Lower lobe of right lung (tissue), 2 donors: ENCODE data around the gene FAM98A. TPM values are rescaled to one million over a fixed set of nuclear protein-coding genes. Genes with fewer than 3 reads are reported as not detected.

Experiments used
- ATAC-seq, 2 donors: fragments of 200-7000 bp; cut with Tn5 transposase; one replicate each; pipeline ENCODE4 v1.9.1; 2020 to 2022; ENCODE audit warnings: mild to moderate bottlenecking in 2 of 2, moderate library complexity in 2 of 2
- DNase-seq: peaks from one replicate; pipeline ENCODE4 v3.0.0-alpha.2; 2020
- H3K27ac ChIP-seq: fragments of 200-600 bp; one replicate; pipeline ENCODE4 v1.8.0; 2022
- H3K27me3 ChIP-seq: fragments of 200-600 bp; one replicate; pipeline ENCODE4 v1.8.0; 2022; ENCODE audit warnings: low read depth
- H3K36me3 ChIP-seq: fragments of 200-600 bp; one replicate; pipeline ENCODE4 v1.8.0; 2022; ENCODE audit warnings: mild to moderate bottlenecking
- H3K4me1 ChIP-seq: fragments of 200-600 bp; one replicate; pipeline ENCODE4 v1.8.0; 2022
- H3K4me3 ChIP-seq: fragments of 200-600 bp; one replicate; pipeline ENCODE4 v1.8.0; 2022; ENCODE audit warnings: mild to moderate bottlenecking
- H3K9me3 ChIP-seq: fragments of 200-600 bp; one replicate; pipeline ENCODE4 v1.8.0; 2022
- CTCF ChIP-seq: fragments of 200-600 bp; IDR thresholded peaks from one replicate; pipeline ENCODE4 v1.8.0; 2022; ENCODE audit warnings: antibody characterized with exemption, mild to moderate bottlenecking
- intact Hi-C: fragments of 100-400 bp; cut with DNase I; formaldehyde crosslinking; loops from one replicate; pipeline ENCODE4 v1.11.0; 2022
- total RNA-seq: library from RNA; stranded (reverse); fragmentation: NEBNext Ultra II Directional; extraction: Animal tissue kit (Norgen Biotek cat#: 25700); gene quantifications from one replicate; pipeline ENCODE4 v1.2.1, GENCODE V29; 2021
- donor health status: DM: no; HTN: yes; CAD: no; lungs with severe emphysema.

Gene FAM98A
- total RNA-seq, 1 donor from 2014 or later, result 40.4 TPM

GRCh38 chr2:33633315-33633714 lies 34.2 kb upstream of the FAM98A start:
- no peak for ATAC-seq
- H3K27me3 ChIP-seq, result no peaks in the 10 kb centered on the region
- no peaks in the 10 kb centered on the region for H3K4me1 ChIP-seq

GRCh38 chr2:33632831-33633230 lies 33.7 kb upstream of the FAM98A start:
- TF ChIP-seq CTCF, result no peak
- Histone ChIP-seq H3K9me3 (no peaks in the 10 kb centered on the region), H3K27me3 (no peaks in the 10 kb centered on the region), H3K4me3 (no peak overlapping the region), H3K36me3 (no peaks in the 10 kb centered on the region), H3K27ac (no peak overlapping the region), H3K4me1 (no peaks in the 10 kb centered on the region)
- DNase-seq (no peak), ATAC-seq (no peak)
- intact Hi-C loops, result no loop called here

More at GRCh38 chr2:33633315-33633714, 34.2 kb upstream of the FAM98A start:
- Histone ChIP-seq H3K36me3 (no peaks in the 10 kb centered on the region), H3K27ac (no peak overlapping the region), H3K4me3 (no peak overlapping the region), H3K9me3 (no peaks in the 10 kb centered on the region)
- DNase-seq, result no peak
- intact Hi-C loops, result no loop called here
- TF ChIP-seq CTCF, result no peak

GRCh38 chr2:33628031-33628827 lies 29.1 kb upstream of the FAM98A start:
- no peak for TF ChIP-seq CTCF
- Histone ChIP-seq H3K4me3 (no peak overlapping the region), H3K9me3 (no peaks in the 10 kb centered on the region), H3K27ac (no peak overlapping the region), H3K4me1 (no peaks in the 10 kb centered on the region), H3K27me3 (no peaks in the 10 kb centered on the region), H3K36me3 (no peaks in the 10 kb centered on the region)
- intact Hi-C loops, result no loop called here
- DNase-seq (no peak), ATAC-seq (no peak)

- H3K27me3 ChIP-seq, result no peaks in the 10 kb centered on the region
- H3K4me1 ChIP-seq, result no peaks in the 10 kb centered on the region
- intact Hi-C loops, result no loop called here
- no peak overlapping the region for H3K4me3 ChIP-seq
- no peaks in the 10 kb centered on the region for H3K36me3 ChIP-seq
- no peak for DNase-seq
- no peak overlapping the region for H3K27ac ChIP-seq
- no peak for TF ChIP-seq CTCF
- peaks cover 18% of the 10 kb centered on the region for H3K9me3 ChIP-seq
- no peak for ATAC-seq
These were observed 19.9 kb upstream of the FAM98A start for GRCh38 chr2:33619028-33619427.

- no peaks in the 10 kb centered on the region for H3K4me1 ChIP-seq
- ATAC-seq (no peak), DNase-seq (no peak)
- intact Hi-C loops, result no loop called here
- no peaks in the 10 kb centered on the region for H3K36me3 ChIP-seq
- H3K27ac ChIP-seq, result no peak overlapping the region
- H3K4me3 ChIP-seq, result no peak overlapping the region
- TF ChIP-seq CTCF, result no peak
- no peaks in the 10 kb centered on the region for H3K27me3 ChIP-seq
- peaks cover 18% of the 10 kb centered on the region for H3K9me3 ChIP-seq
These were observed 18.9 kb upstream of the FAM98A start for GRCh38 chr2:33617989-33618388.
